SK-N-SH (cell line): Measurements from ENCODE around the gene CNTNAP2.

ENCODE experiments used
- RAD21 ChIP-seq: IDR thresholded peaks from 2 replicates; pipeline ENCODE4 v1.6.1; 2012; ENCODE audit warnings: mild to moderate bottlenecking, low read length
- RXRA ChIP-seq: IDR thresholded peaks from 2 replicates; pipeline ENCODE4 v1.4.0; 2012; ENCODE audit warnings: low read depth, mild to moderate bottlenecking, borderline replicate concordance
- YY1 ChIP-seq: IDR thresholded peaks from 2 replicates; pipeline ENCODE4 v1.4.0; 2012; ENCODE audit warnings: low read depth, mild to moderate bottlenecking
- TF ChIP-seq, protein P1 (sequence below): fragments of 200-600 bp; sonication (generic); IDR thresholded peaks from 2 replicates; pipeline ENCODE4 v1.6.1; 2017; ENCODE audit warnings: antibody characterized with exemption, mild to moderate bottlenecking, moderate library complexity

DNA sequence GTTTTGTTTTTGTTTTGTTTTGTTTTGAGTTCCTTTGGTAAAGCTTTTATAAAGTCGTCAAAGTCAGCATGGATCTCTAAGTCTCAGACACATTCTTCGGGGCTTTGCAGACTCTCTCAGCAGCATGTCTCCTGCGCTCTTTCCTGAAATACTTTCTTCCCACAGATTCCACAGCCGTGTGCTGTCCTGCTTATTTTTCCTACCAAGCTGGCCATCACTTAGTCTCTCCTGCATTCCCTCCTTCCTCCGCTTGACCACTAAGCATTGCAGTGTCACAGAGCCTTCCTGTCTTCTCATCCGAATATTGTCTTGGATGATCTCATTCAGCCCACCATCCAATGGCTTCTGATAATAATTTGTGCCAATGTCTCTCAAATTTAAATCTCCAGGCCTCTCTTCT is 2039.6 kb downstream of the CNTNAP2 start:
- TF ChIP-seq, protein P1, sequence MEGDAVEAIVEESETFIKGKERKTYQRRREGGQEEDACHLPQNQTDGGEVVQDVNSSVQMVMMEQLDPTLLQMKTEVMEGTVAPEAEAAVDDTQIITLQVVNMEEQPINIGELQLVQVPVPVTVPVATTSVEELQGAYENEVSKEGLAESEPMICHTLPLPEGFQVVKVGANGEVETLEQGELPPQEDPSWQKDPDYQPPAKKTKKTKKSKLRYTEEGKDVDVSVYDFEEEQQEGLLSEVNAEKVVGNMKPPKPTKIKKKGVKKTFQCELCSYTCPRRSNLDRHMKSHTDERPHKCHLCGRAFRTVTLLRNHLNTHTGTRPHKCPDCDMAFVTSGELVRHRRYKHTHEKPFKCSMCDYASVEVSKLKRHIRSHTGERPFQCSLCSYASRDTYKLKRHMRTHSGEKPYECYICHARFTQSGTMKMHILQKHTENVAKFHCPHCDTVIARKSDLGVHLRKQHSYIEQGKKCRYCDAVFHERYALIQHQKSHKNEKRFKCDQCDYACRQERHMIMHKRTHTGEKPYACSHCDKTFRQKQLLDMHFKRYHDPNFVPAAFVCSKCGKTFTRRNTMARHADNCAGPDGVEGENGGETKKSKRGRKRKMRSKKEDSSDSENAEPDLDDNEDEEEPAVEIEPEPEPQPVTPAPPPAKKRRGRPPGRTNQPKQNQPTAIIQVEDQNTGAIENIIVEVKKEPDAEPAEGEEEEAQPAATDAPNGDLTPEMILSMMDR, result no peak
- TF ChIP-seq YY1 (no peak), RXRA (no peak), RAD21 (no peak)
